Transverse colon (tissue), 4 donors: ENCODE results near the gene ARL4C. TPM values are rescaled to one million over a fixed set of nuclear protein-coding genes. Genes with fewer than 3 reads are reported as not detected.

ENCODE experiments used
- DNase-seq: peaks from one replicate; pipeline ENCODE4 v3.0.0-alpha.2; 2019
- H3K27ac ChIP-seq, 4 donors: fragments of 200-600 bp; sonication (generic); 2 replicates each; pipeline ENCODE4 v1.5.1; 2016 to 2018; ENCODE audit warnings: inconsistent platforms in 4 of 4
- H3K27me3 ChIP-seq: fragments of 200-600 bp; sonication (generic); 2 replicates; pipeline ENCODE4 v1.5.1; 2017; ENCODE audit warnings: inconsistent platforms
- H3K36me3 ChIP-seq, 4 donors: fragments of 200-600 bp; sonication (generic); 2 replicates each; pipeline ENCODE4 v1.5.1; 2017 to 2019; ENCODE audit warnings: inconsistent platforms in 4 of 4
- H3K4me1 ChIP-seq, 4 donors: fragments of 200-600 bp; sonication (generic); 2 replicates each; pipeline ENCODE4 v1.5.1; 2017 to 2020; ENCODE audit warnings: inconsistent platforms in 4 of 4
- H3K4me3 ChIP-seq, 4 donors: fragments of 200-600 bp; sonication (generic); 1 replicate in 1 of 4; 2 replicates in 3 of 4; pipeline versions ENCODE4 v1.5.1 to v1.6.1; 2017 to 2019; ENCODE audit warnings: inconsistent platforms in 4 of 4
- H3K9me3 ChIP-seq, 2 donors: fragments of 200-600 bp; sonication (generic); 2 replicates each; pipeline ENCODE4 v1.5.1; 2017 to 2019; ENCODE audit warnings: inconsistent platforms in 2 of 2
- CTCF ChIP-seq, 5 experiments: fragments of 200-600 bp in 3 of 5; fragments of 450-650 bp in 2 of 5; sonication (generic) in 3 of 5; IDR thresholded peaks; 1 replicate in 2 of 5; 2 replicates in 3 of 5; pipeline ENCODE4 v1.5.1; 2016 to 2017; ENCODE audit warnings: antibody characterized with exemption in 5 of 5, inconsistent platforms in 3 of 5, mild to moderate bottlenecking in 2 of 5, moderate library complexity in 1 of 5
- EP300 ChIP-seq: sonication (generic); formaldehyde crosslinking; IDR thresholded peaks from one replicate; pipeline ENCODE4 v1.6.1; 2017; ENCODE audit warnings: antibody characterized with exemption, low read depth
- POLR2A ChIP-seq: fragments of 450-650 bp; IDR thresholded peaks from one replicate; pipeline ENCODE4 v1.6.1; 2016; ENCODE audit warnings: antibody characterized with exemption, mild to moderate bottlenecking, moderate library complexity
- POLR2AphosphoS5 ChIP-seq, 3 donors: sonication (generic); formaldehyde crosslinking; IDR thresholded peaks; one replicate each; pipeline ENCODE4 v1.6.1; 2016; ENCODE audit warnings: antibody characterized with exemption in 3 of 3
- WGBS, 2 donors: methylation state at CpG; one replicate each; pipeline ENCODE4 v1.1.5; 2018; ENCODE audit warnings: low coverage in 1 of 2; 5-methylcytosine and 5-hydroxymethylcytosine counted together
- in situ Hi-C, 4 donors: fragments of 200-750 bp; cut with MboI; loops; one replicate each; pipeline versions ENCODE4 v1.15.0 to v1.15.1; 2017; ENCODE audit warnings: low sequenced_read_pairs in 3 of 4, low pct_ligation_motif_present in 1 of 4, low pct_unique_long_range_greater_than_20kb in 1 of 4
- intact Hi-C: fragments of 100-400 bp; cut with DNase I; formaldehyde crosslinking; loops from one replicate; pipeline ENCODE4 v1.15.1; 2023; ENCODE audit warnings: low total_unique reads
- total RNA-seq, 4 donors: library from RNA; depleted of rRNA; stranded (reverse); fragments of >200 nt; gene quantifications; one replicate each; pipeline ENCODE4 v1.1.0, GENCODE V29; 2016

ARL4C gene
- total RNA-seq, 4 donors from 2014 or later: 3.8 to 11.9 (median 5.3) TPM

DNA sequence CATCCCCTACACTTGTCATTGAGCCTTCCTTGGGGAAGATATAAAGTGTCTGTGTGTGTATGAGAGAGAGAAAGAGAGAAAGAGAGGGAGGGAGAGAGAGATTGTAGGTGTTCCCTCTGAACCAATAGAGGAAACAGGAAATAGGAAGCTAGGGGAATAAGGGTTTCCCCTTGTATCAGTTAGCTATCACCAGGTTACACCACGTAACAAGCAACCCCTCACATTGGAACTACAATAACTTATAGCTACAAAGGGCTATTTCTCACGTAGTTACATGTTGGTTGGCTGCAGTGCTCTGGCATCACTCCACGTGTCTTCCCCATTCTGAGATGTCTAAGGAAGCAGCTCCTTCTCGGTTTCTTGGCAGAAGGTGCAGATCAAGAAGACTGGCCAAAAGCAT lies 41.0 kb upstream of the ARL4C start:
- Histone ChIP-seq H3K27me3 (peaks cover 8% of the 10 kb centered on the region), H3K36me3 (no peaks in the 10 kb centered on the region), H3K4me3 (no peak overlapping the region), H3K27ac (no peak overlapping the region), H3K4me1 (no peaks in the 10 kb centered on the region), H3K9me3 (no peaks in the 10 kb centered on the region)
- no peak for DNase-seq
- in situ Hi-C loops: loop anchor here in 2 of 4 donors (25.0 kb wide), 4 partner anchors 551 to 1199 kb away; no protein-coding TSS in a partner anchor
- TF ChIP-seq POLR2A (no peak), CTCF (IDR thresholded peaks at IDR 0.05) (no peak), POLR2AphosphoS5 (IDR thresholded peaks at IDR 0.05) (no peak), EP300 (no peak)
- 88% methylated on average over 4 of the region's 4 CpGs; no CpG with 5 or more reads in 1 of the 2 donors for WGBS, 2 donors
- intact Hi-C loops: no loop called here

DNA sequence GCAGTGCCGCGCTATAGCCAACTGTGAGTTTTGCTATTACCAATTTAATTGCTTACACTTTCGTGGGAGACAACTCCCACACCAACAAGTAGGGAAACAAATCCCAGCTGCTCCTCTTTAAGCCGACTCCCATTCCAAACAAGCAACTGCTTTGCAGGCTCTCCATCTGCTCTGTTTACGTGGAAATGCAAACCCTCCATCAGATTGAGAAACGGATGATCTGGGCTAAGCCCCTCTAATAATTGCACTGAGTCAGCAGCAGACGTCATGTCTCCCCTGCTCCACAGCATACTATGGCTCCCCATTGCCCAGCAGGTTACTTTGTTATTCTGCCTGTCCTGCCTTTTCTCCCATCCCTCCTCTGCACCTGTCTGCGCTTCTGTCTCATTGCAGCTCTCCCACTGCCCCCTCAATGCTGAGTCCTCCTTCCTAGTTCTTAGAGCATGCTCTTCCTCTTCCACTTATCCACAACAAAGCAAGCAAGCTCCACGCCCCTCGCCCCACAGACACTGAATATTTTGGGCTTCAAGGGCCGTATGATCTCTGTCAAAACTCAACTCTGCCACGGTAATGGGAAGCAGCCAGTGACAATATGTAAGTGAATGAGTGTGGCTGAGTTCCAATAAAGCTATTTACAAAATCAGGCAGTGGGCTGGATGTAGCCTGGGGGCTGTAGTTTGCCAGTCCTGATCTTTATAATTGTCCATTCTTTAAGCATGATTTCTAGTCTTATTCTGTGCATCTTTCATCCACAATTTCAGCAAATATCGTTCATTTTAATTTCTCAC lies 39.5 kb upstream of the ARL4C start:
- in situ Hi-C loops (loop anchor here in 2 of 4 donors (25.0 kb wide), 4 partner anchors 549 to 1201 kb away; no protein-coding TSS in a partner anchor), intact Hi-C loops (no loop called here)
- H3K4me1 ChIP-seq: no peaks in the 10 kb centered on the region
- no peak for TF ChIP-seq CTCF (IDR thresholded peaks at IDR 0.05)
- no peak for TF ChIP-seq POLR2A
- no peak for TF ChIP-seq POLR2AphosphoS5 (IDR thresholded peaks at IDR 0.05)
- TF ChIP-seq EP300: no peak
- DNase-seq: no peak
- H3K9me3 ChIP-seq: no peaks in the 10 kb centered on the region
- no peak overlapping the region for H3K27ac ChIP-seq
- H3K4me3 ChIP-seq: no peak overlapping the region
- H3K36me3 ChIP-seq: no peaks in the 10 kb centered on the region
- H3K27me3 ChIP-seq: peaks cover 9% of the 10 kb centered on the region
- 40 to 57% methylated on average over 10 to 13 of the region's 13 CpGs for WGBS, 2 donors

DNA sequence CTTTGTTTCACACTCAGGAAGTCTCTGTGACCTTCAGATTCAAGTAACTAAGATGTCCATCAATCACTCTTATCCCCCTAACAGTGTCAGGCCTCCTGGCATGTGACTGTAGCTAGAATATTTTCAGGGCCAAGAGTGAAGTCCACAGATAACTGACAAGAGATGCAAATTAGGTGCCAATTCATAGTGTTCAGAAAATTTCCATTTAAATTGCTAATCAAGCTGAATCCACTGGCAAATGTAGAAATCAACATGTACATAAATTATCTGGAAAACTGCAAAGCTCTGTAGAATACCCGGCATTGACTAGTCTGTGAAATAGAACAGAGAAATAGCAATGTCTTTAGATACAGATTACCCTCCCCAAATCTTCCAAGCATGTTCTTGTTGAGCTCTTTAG lies 38.6 kb upstream of the ARL4C start:
- H3K36me3 ChIP-seq: no peaks in the 10 kb centered on the region
- WGBS, 2 donors: 75 to 82% methylated on average over 1 of the region's 1 CpG
- H3K9me3 ChIP-seq: no peaks in the 10 kb centered on the region
- intact Hi-C loops: no loop called here
- in situ Hi-C loops: loop anchor here in 2 of 4 donors (25.0 kb wide), 4 partner anchors 548 to 1202 kb away; no protein-coding TSS in a partner anchor
- no peak overlapping the region for H3K27ac ChIP-seq
- no peaks in the 10 kb centered on the region for H3K4me1 ChIP-seq
- no peak for DNase-seq
- TF ChIP-seq POLR2A (no peak), POLR2AphosphoS5 (IDR thresholded peaks at IDR 0.05) (no peak), CTCF (IDR thresholded peaks at IDR 0.05) (no peak)
- no peak overlapping the region for H3K4me3 ChIP-seq
- H3K27me3 ChIP-seq: peaks cover 12% of the 10 kb centered on the region

GRCh38 chr2:234534515-234534914 lies 37.6 kb upstream of the ARL4C start:
- WGBS, 2 donors: 79% methylated on average over 8 of the region's 8 CpGs; no CpG with 5 or more reads in 1 of the 2 donors
- TF ChIP-seq POLR2A (no peak), CTCF (IDR thresholded peaks at IDR 0.05) (no peak), EP300 (no peak), POLR2AphosphoS5 (IDR thresholded peaks at IDR 0.05) (no peak)
- in situ Hi-C loops (loop anchor here in 2 of 4 donors (25.0 kb wide), 4 partner anchors 547 to 1203 kb away; no protein-coding TSS in a partner anchor), intact Hi-C loops (no loop called here)
- H3K36me3 ChIP-seq: no peaks in the 10 kb centered on the region
- peaks cover 12% of the 10 kb centered on the region for H3K27me3 ChIP-seq
- no peaks in the 10 kb centered on the region for H3K9me3 ChIP-seq
- no peak overlapping the region for H3K27ac ChIP-seq
- DNase-seq: no peak
- no peaks in the 10 kb centered on the region for H3K4me1 ChIP-seq
- no peak overlapping the region for H3K4me3 ChIP-seq
